Measurements from ENCODE around the gene TRIM29. TPM values are rescaled to one million over a fixed set of nuclear protein-coding genes. Genes with fewer than 3 reads are reported as not detected.
A peak's percentile ranks its signal among the peaks of the same experiment; 100 is the strongest.

TRIM29 gene
- total RNA-seq, 2 experiments from 2014 or later = not detected

- H3K4me1 Mint-ChIP-seq (ENCODE audit: low read depth) = no peaks in the 10 kb centered on the region
- H3K36me3 Mint-ChIP-seq = no peaks in the 10 kb centered on the region
- ChIA-PET POLR2A (no interaction called here), CTCF (interaction anchor here (0.6 to 1.2 kb wide), 2 partner anchors 12 to 132 kb away, joined by 3 read pairs; no protein-coding TSS in a partner anchor)
- no peaks in the 10 kb centered on the region for H3K27me3 Mint-ChIP-seq
- no peak overlapping the region for H3K27ac Mint-ChIP-seq
- H3K4me3 Mint-ChIP-seq = no peak overlapping the region
- no peaks in the 10 kb centered on the region for H3K9me3 Mint-ChIP-seq
- intact Hi-C loops (cut with micrococcal nuclease) = no loop called here
- DNase-seq = no peak
These were observed 46.2 kb downstream of the TRIM29 start for GRCh38 chr11:120091701-120092100.

DNA sequence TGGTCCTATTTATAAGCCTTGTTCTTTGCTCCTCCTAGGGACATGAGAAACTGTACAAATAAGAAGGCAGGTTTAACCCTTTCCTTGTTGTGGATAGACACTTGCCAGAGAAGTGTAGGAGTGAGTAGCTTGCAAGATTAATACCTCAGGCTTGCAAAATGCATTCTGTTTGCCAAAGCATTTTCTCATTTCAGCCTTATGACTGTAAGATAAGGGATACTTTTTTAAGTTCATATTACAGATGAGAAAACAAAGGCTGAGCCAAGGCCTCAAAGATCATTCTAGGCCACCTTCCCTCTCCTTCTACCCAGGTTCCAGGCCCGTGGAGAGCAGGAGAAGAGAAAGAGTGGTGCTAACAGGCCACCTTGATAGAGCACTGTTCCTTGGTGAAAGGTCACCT is 46.8 kb downstream of the TRIM29 start:
- H3K27ac Mint-ChIP-seq = no peak overlapping the region
- DNase-seq = no peak
- H3K9me3 Mint-ChIP-seq = no peaks in the 10 kb centered on the region
- CTCF ChIA-PET = interaction anchor here (0.6 kb wide), 1 partner anchor 131 kb away, joined by 3 read pairs; no protein-coding TSS in a partner anchor
- no peaks in the 10 kb centered on the region for H3K27me3 Mint-ChIP-seq
- no peaks in the 10 kb centered on the region for H3K4me1 Mint-ChIP-seq (ENCODE audit: low read depth)
- POLR2A ChIA-PET = no interaction called here
- H3K36me3 Mint-ChIP-seq = no peaks in the 10 kb centered on the region
- no peak overlapping the region for H3K4me3 Mint-ChIP-seq
- intact Hi-C loops (cut with micrococcal nuclease) = no loop called here

DNA sequence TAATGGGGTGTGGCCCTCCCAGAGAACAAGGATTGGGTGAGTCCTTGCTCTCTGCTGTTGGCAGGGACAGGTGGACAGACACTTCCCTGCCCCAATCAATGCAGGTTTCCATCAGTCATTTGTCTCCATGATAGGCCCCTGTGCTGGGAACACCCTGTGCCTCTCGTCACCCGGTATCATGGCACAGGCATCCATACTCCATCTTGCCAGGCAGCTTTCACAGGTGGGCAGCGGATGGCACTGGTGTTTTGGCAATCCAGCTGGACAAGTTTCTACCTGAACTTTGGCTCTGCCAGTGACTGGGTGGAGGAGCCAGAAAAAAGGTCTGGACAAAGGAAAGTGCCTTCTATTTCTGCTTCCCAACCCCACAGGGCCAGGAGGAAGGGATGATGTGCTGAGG is 47.5 kb downstream of the TRIM29 start:
- POLR2A ChIA-PET = no interaction called here
- intact Hi-C loops (cut with micrococcal nuclease) = no loop called here
- no peak overlapping the region for H3K4me3 Mint-ChIP-seq
- no peaks in the 10 kb centered on the region for H3K4me1 Mint-ChIP-seq (ENCODE audit: low read depth)
- DNase-seq = no peak
- no peaks in the 10 kb centered on the region for H3K36me3 Mint-ChIP-seq
- H3K27me3 Mint-ChIP-seq = no peaks in the 10 kb centered on the region
- no peak overlapping the region for H3K27ac Mint-ChIP-seq
- CTCF ChIA-PET = no interaction called here
- H3K9me3 Mint-ChIP-seq = peaks cover 4% of the 10 kb centered on the region

DNA sequence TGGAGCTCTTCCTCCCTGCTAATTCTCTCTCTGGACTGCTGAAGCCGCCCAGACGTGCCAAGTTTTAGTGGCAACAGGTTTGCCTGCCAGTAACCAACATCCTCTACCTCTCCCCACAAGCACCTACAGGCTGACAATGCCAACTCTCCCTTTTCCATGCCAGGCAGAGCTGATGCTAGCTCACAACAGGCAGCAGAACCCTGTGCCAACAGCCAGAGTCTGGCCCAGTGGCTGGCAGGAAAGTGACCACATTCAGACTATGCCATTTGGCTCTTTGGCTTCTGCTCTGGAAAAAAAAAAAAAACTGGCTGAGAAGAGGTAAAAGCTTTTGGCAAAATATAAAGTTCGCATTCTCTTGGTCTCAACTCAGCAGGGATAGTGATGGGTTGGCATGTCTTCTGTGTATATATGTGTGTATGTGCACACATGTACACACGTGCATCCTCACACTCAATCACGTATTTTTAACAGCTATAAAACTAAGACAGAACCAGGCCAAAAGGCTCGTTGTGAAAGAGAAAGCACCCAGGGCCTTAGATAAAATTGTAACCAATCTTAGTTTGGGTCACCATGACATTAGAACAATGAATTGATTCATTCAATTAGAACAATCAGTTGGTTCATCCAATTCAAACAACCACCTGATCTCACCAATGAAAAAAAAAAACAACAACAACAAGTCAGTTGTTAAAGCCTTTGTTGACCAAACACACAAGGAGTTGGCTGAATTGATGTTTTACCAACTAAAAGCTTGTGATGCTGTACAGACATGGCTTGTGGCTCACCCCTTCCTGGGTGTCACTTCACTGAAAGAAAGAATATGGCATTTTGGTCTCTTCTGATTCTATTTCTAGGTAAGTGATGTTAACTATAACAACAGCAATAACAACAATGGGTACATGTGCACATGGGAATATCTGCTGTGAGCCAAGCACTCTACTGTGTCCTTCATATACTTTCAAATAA is 48.6 kb downstream of the TRIM29 start:
- H3K4me3 Mint-ChIP-seq = no peak overlapping the region
- H3K27me3 Mint-ChIP-seq = no peaks in the 10 kb centered on the region
- H3K36me3 Mint-ChIP-seq = no peaks in the 10 kb centered on the region
- CTCF ChIA-PET = interaction anchor here (1.1 to 1.9 kb wide), 2 partner anchors 10 to 11 kb away, joined by 3 to 9 read pairs; no protein-coding TSS in a partner anchor
- H3K9me3 Mint-ChIP-seq = peaks cover 6% of the 10 kb centered on the region
- H3K27ac Mint-ChIP-seq = no peak overlapping the region
- POLR2A ChIA-PET = no interaction called here
- intact Hi-C loops (cut with micrococcal nuclease) = no loop called here
- no peaks in the 10 kb centered on the region for H3K4me1 Mint-ChIP-seq (ENCODE audit: low read depth)
- DNase-seq = no peak

DNA sequence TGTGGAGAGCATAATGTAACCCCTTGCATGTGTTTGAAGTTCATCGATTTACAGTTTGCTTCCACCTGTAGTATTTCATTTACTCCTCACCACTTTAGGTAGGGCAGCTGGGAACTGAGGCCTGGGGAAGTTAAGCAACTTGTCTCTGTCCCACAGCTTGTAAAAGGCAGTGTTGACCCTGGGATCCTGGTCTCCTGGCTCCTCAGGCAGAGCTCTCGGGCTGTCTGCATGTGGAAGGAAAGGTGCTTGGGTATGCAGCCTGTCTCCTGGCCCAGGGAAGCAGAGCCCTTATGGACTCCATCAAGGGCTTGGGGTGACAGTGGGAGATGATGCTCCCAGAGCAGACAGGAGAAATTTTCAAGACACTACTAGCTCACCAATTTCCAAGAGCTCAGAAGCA is 49.9 kb downstream of the TRIM29 start:
- intact Hi-C loops (cut with micrococcal nuclease) = no loop called here
- DNase-seq = no peak
- ChIA-PET POLR2A (no interaction called here), CTCF (interaction anchor here (1.6 to 1.9 kb wide), 2 partner anchors 8 to 20 kb away, joined by 5 to 9 read pairs; no protein-coding TSS in a partner anchor)
- Mint-ChIP-seq H3K27me3 (no peaks in the 10 kb centered on the region), H3K36me3 (no peaks in the 10 kb centered on the region), H3K4me1 (ENCODE audit: low read depth) (no peaks in the 10 kb centered on the region), H3K9me3 (peaks cover 6% of the 10 kb centered on the region), H3K4me3 (no peak overlapping the region), H3K27ac (no peak overlapping the region)

GRCh38 chr11:120086651-120087050 is 51.3 kb downstream of the TRIM29 start:
- Mint-ChIP-seq H3K27me3 (peaks cover under 1% of the 10 kb centered on the region), H3K27ac (no peak overlapping the region), H3K36me3 (peaks cover under 1% of the 10 kb centered on the region), H3K4me3 (no peak overlapping the region), H3K4me1 (ENCODE audit: low read depth) (no peaks in the 10 kb centered on the region), H3K9me3 (peaks cover 6% of the 10 kb centered on the region)
- ChIA-PET POLR2A (no interaction called here), CTCF (interaction anchor here (1.0 to 1.6 kb wide), 2 partner anchors 10 to 22 kb away, joined by 3 to 5 read pairs; no protein-coding TSS in a partner anchor)
- no peak for DNase-seq
- intact Hi-C loops (cut with micrococcal nuclease) = no loop called here

GRCh38 chr11:120079750-120080610 is 57.9 kb downstream of the TRIM29 start:
- no peak overlapping the region for H3K4me3 Mint-ChIP-seq
- peaks cover 3% of the 10 kb centered on the region for H3K4me1 Mint-ChIP-seq (ENCODE audit: low read depth)
- CTCF ChIA-PET = interaction anchor here (0.6 to 1.4 kb wide), 10 partner anchors 8 to 600 kb away, joined by 3 to 9 read pairs (median 3); no protein-coding TSS in a partner anchor
- peaks cover 6% of the 10 kb centered on the region for H3K36me3 Mint-ChIP-seq
- peak; percentile 36 for DNase-seq
- POLR2A ChIA-PET = no interaction called here
- H3K27ac Mint-ChIP-seq = no peak overlapping the region
- peaks cover 25% of the 10 kb centered on the region for H3K27me3 Mint-ChIP-seq
- intact Hi-C loops (cut with micrococcal nuclease) = loop anchor here (1.0 kb wide), 1 partner anchor 414 kb away; no protein-coding TSS in a partner anchor
- H3K9me3 Mint-ChIP-seq = peaks cover 11% of the 10 kb centered on the region

GRCh38 chr11:120078397-120078796 is 59.5 kb downstream of the TRIM29 start:
- CTCF ChIA-PET = interaction anchor here (0.9 to 1.4 kb wide), 2 partner anchors 11 to 31 kb away, joined by 3 read pairs; no protein-coding TSS in a partner anchor
- H3K9me3 Mint-ChIP-seq = peaks cover 11% of the 10 kb centered on the region
- peaks cover 3% of the 10 kb centered on the region for H3K4me1 Mint-ChIP-seq (ENCODE audit: low read depth)
- no peak overlapping the region for H3K27ac Mint-ChIP-seq
- POLR2A ChIA-PET = no interaction called here
- no peak overlapping the region for H3K4me3 Mint-ChIP-seq
- DNase-seq = no peak
- peaks cover 6% of the 10 kb centered on the region for H3K36me3 Mint-ChIP-seq
- intact Hi-C loops (cut with micrococcal nuclease) = no loop called here
- H3K27me3 Mint-ChIP-seq = peaks cover 26% of the 10 kb centered on the region

GRCh38 chr11:120074076-120074475 is 63.8 kb downstream of the TRIM29 start:
- no peak for DNase-seq
- ChIA-PET CTCF (no interaction called here), POLR2A (no interaction called here)
- Mint-ChIP-seq H3K27ac (no peak overlapping the region), H3K9me3 (no peaks in the 10 kb centered on the region), H3K27me3 (peaks cover 4% of the 10 kb centered on the region), H3K36me3 (no peaks in the 10 kb centered on the region), H3K4me1 (ENCODE audit: low read depth) (peaks cover under 1% of the 10 kb centered on the region), H3K4me3 (no peak overlapping the region)
- intact Hi-C loops (cut with micrococcal nuclease) = no loop called here

- H3K9me3 Mint-ChIP-seq = no peaks in the 10 kb centered on the region
- no peak overlapping the region for H3K27ac Mint-ChIP-seq
- H3K27me3 Mint-ChIP-seq = peaks cover 5% of the 10 kb centered on the region
- no peak overlapping the region for H3K4me3 Mint-ChIP-seq
- POLR2A ChIA-PET = no interaction called here
- no peaks in the 10 kb centered on the region for H3K4me1 Mint-ChIP-seq (ENCODE audit: low read depth)
- intact Hi-C loops (cut with micrococcal nuclease) = no loop called here
- no peaks in the 10 kb centered on the region for H3K36me3 Mint-ChIP-seq
- CTCF ChIA-PET = no interaction called here
- no peak for DNase-seq
These were observed 64.7 kb downstream of the TRIM29 start for GRCh38 chr11:120073196-120073595.

- intact Hi-C loops (cut with micrococcal nuclease) = no loop called here
- Mint-ChIP-seq H3K4me3 (no peak overlapping the region), H3K4me1 (ENCODE audit: low read depth) (no peaks in the 10 kb centered on the region), H3K27ac (no peak overlapping the region), H3K9me3 (no peaks in the 10 kb centered on the region), H3K36me3 (no peaks in the 10 kb centered on the region), H3K27me3 (peaks cover 19% of the 10 kb centered on the region)
- DNase-seq = no peak
- POLR2A ChIA-PET = no interaction called here
- CTCF ChIA-PET = no interaction called here
These were observed 69.8 kb downstream of the TRIM29 start for GRCh38 chr11:120068114-120068573.
